ENCODE data around the gene GUSB. TPM values are rescaled to one million over a fixed set of nuclear protein-coding genes. Genes with fewer than 3 reads are reported as not detected.

Gene GUSB
- total and polyA plus RNA-seq, 2 of the 8 experiments (the other 6 are each of a cell fraction or from before 2014, with no cell fraction given), result 43.6 to 71.3 TPM

GRCh38 chr7:65923316-65923715 is 58.7 kb downstream of the GUSB start:
- 83% methylated on average over 4 of the region's 4 CpGs; no CpG with 5 or more reads in 1 of the 2 experiments for WGBS, 2 experiments (ENCODE audit: extremely low coverage in 1 of 2, insufficient coverage in 1 of 2, insufficient read length in 1 of 2, insufficient replicate concordance in 2 of 2, low coverage in 1 of 2, low lambda C conversion rate in 2 of 2, missing lambda C conversion rate in 1 of 2)
- no peak overlapping the region for H2BK5ac ChIP-seq (ENCODE audit: low read depth, low read length)
- no peak overlapping the region for H3K27ac ChIP-seq (ENCODE audit: low read depth, low read length)
- H2BK12ac ChIP-seq (ENCODE audit: low read depth, low read length), result no peak overlapping the region
- H4K20me1 ChIP-seq (replicated peaks in 1 of 2; ENCODE audit: control insufficient read depth in 1 of 2, insufficient read depth in 2 of 2, low read length in 2 of 2), result peaks cover 0 to 4% of the 10 kb centered on the region in 2 experiments
- H2BK20ac ChIP-seq (ENCODE audit: low read length), result no peak overlapping the region
- no peaks in the 10 kb centered on the region; the same call in 1 of the 2 replicates for H3K79me1 ChIP-seq (ENCODE audit: low read depth, low read length)
- ChIA-PET POLR2A (ENCODE audit: partially characterized antibody) (interaction anchor here (0.8 to 1.3 kb wide), 2 partner anchors 9 to 37 kb away, joined by 3 read pairs; no protein-coding TSS in a partner anchor), CTCF (ENCODE audit: partially characterized antibody) (no interaction called here)
- no peak overlapping the region for H3K23ac ChIP-seq (ENCODE audit: insufficient read length)
- H3K9ac ChIP-seq (replicated peaks in 1 of 4; ENCODE audit: extremely low read depth in 1 of 4, low read depth in 3 of 4, low read length in 3 of 4), result no peak overlapping the region
- FAIRE-seq (no peak), DNase-seq (ENCODE audit: low read depth in 1 of 2, low spot score in 2 of 2) (no peak)
- H3K27me3 ChIP-seq (replicated peaks in 1 of 4; ENCODE audit: control insufficient read depth in 3 of 4, extremely low read depth in 1 of 4, insufficient read depth in 3 of 4, low read length in 3 of 4), result no peaks in the 10 kb centered on the region
- H3K18ac ChIP-seq (ENCODE audit: extremely low read depth, low read length), result no peak overlapping the region
- H2AK5ac ChIP-seq (ENCODE audit: low read depth, low read length), result no peak overlapping the region
- no peak overlapping the region for H3K4me2 ChIP-seq (ENCODE audit: insufficient read depth in 1 of 2, low read depth in 2 of 2, low read length in 2 of 2)
- H3K56ac ChIP-seq (replicated peaks; ENCODE audit: insufficient read length, low read depth, low read length), result no peak overlapping the region
- H2BK15ac ChIP-seq (ENCODE audit: low read length), result no peak overlapping the region
- no peaks in the 10 kb centered on the region for H3K23me2 ChIP-seq (ENCODE audit: low read depth, low read length)
- H3K9me3 ChIP-seq (ENCODE audit: insufficient read depth in 2 of 2, low read depth in 1 of 2, low read length in 1 of 2), result no peaks in the 10 kb centered on the region
- no peak overlapping the region for H3K4ac ChIP-seq (replicated peaks; ENCODE audit: insufficient read length, low read depth, low read length)
- no peak overlapping the region for H2BK120ac ChIP-seq (replicated peaks; ENCODE audit: low read depth, low read length)
- no peak overlapping the region for H3K4me3 ChIP-seq (ENCODE audit: extremely low read depth in 1 of 4, insufficient read depth in 2 of 4, low read depth in 3 of 4, low read length in 4 of 4)
- no peak overlapping the region for H4K5ac ChIP-seq (ENCODE audit: insufficient read length, low read depth, low read length)
- H4K91ac ChIP-seq (replicated peaks; ENCODE audit: insufficient read length, low read length), result no peak overlapping the region
- no peak for TF ChIP-seq SP1 (IDR thresholded peaks at IDR 0.05; ENCODE audit: low read depth, low read length)
- no peak for TF ChIP-seq TCF12 (IDR thresholded peaks at IDR 0.05; ENCODE audit: low read depth, low read length)
- no peak for TF ChIP-seq PHF8 (conservative IDR thresholded peaks at IDR 0.05; ENCODE audit: low read depth, low read length)
- TF ChIP-seq CREB1 (IDR thresholded peaks at IDR 0.05), result no peak
- TF ChIP-seq SP2 (IDR thresholded peaks at IDR 0.05; ENCODE audit: low read length), result no peak
- TF ChIP-seq NANOG (IDR thresholded peaks at IDR 0.05; ENCODE audit: insufficient read depth, low read depth, low read length, poor library complexity, severe bottlenecking), result no peak
- no peak for TF ChIP-seq ZNF274 (IDR thresholded peaks at IDR 0.05; ENCODE audit: borderline replicate concordance, extremely low read depth, low read length)
- no peak for TF ChIP-seq SAP30 (IDR thresholded peaks at IDR 0.05; ENCODE audit: insufficient read depth, insufficient replicate concordance, low read length)
- no peak for TF ChIP-seq BACH1 (IDR thresholded peaks at IDR 0.05; ENCODE audit: low read length)
- no peak for TF ChIP-seq POLR2A (IDR thresholded peaks at IDR 0.05; ENCODE audit: control extremely low read depth in 1 of 2, low read depth in 2 of 2, low read length in 2 of 2)
- no peak for TF ChIP-seq SIN3A (conservative IDR thresholded peaks at IDR 0.05 in 1 of 2, IDR thresholded peaks at IDR 0.05 in 1 of 2; ENCODE audit: low read depth in 1 of 2, low read length in 2 of 2)
- TF ChIP-seq E2F6 (IDR thresholded peaks at IDR 0.05), result no peak
- H4K8ac ChIP-seq (ENCODE audit: extremely low read depth, insufficient read depth, low read length), result no peak overlapping the region
- no peak overlapping the region for H3K14ac ChIP-seq (ENCODE audit: insufficient read length)
- no peak overlapping the region for H2AFZ ChIP-seq (ENCODE audit: low read length)
- H3K36me3 ChIP-seq (ENCODE audit: control insufficient read depth in 2 of 4, insufficient read depth in 4 of 4, low read length in 3 of 4), result no peaks in the 10 kb centered on the region
- peaks cover 0 to 20% of the 10 kb centered on the region in 2 experiments; a peak in 2 of 4 replicates for H3K79me2 ChIP-seq (ENCODE audit: control insufficient read depth in 1 of 2, insufficient read depth in 2 of 2, low read length in 2 of 2)
- no peaks in the 10 kb centered on the region; a peak in 1 of 7 replicates for H3K4me1 ChIP-seq (replicated peaks in 1 of 4; ENCODE audit: control insufficient read depth in 3 of 4, insufficient read depth in 4 of 4, low read length in 3 of 4)

Measured in H1 (cell line).